Left ventricle myocardium inferior (tissue), 1 donor: ENCODE results near the gene KCNMA1. TPM values are rescaled to one million over a fixed set of nuclear protein-coding genes. Genes with fewer than 3 reads are reported as not detected.

Source experiments
- DNase-seq: peaks from one replicate; pipeline ENCODE4 v3.0.0-alpha.2; 2020
- H3K27ac ChIP-seq: fragments of 200-600 bp; replicated peaks from 2 replicates; pipeline ENCODE4 v1.8.0; 2021
- H3K27me3 ChIP-seq: fragments of 200-600 bp; 2 replicates; pipeline ENCODE4 v1.8.0; 2021; ENCODE audit warnings: low read depth
- H3K36me3 ChIP-seq: fragments of 200-600 bp; 2 replicates; pipeline ENCODE4 v1.8.0; 2021
- H3K4me1 ChIP-seq: fragments of 200-600 bp; 2 replicates; pipeline ENCODE4 v1.8.0; 2021
- H3K4me3 ChIP-seq: fragments of 200-600 bp; 2 replicates; pipeline ENCODE4 v1.8.0; 2021; ENCODE audit warnings: mild to moderate bottlenecking, moderate library complexity
- H3K9me3 ChIP-seq: fragments of 200-600 bp; replicated peaks from 2 replicates; pipeline ENCODE4 v1.8.0; 2021
- CTCF ChIP-seq: fragments of 200-600 bp; IDR thresholded peaks from 2 replicates; pipeline ENCODE4 v1.8.0; 2021; ENCODE audit warnings: antibody characterized with exemption, mild to moderate bottlenecking, borderline replicate concordance
- intact Hi-C: fragments of 100-400 bp; cut with micrococcal nuclease; formaldehyde crosslinking; loops from one replicate; pipeline ENCODE4 v1.11.0; 2022
- total RNA-seq: library from RNA; stranded (reverse); fragmentation: NEBNext Ultra II Directional; extraction: Animal tissue kit (Norgen Biotek cat#: 25700); gene quantifications from one replicate; pipeline ENCODE4 v1.2.1, GENCODE V29; 2021
- donor health status: DM: no; HTN: yes; CAD: no; lungs with severe emphysema.

The KCNMA1 gene
- total RNA-seq, 1 donor from 2014 or later, result 1.8 TPM

- Histone ChIP-seq H3K36me3 (no peaks in the 10 kb centered on the region), H3K9me3 (no peaks in the 10 kb centered on the region), H3K4me3 (no peak overlapping the region), H3K27ac (no peak overlapping the region), H3K4me1 (no peaks in the 10 kb centered on the region), H3K27me3 (no peaks in the 10 kb centered on the region)
- TF ChIP-seq CTCF, result no peak
- intact Hi-C loops, result loop anchor here (10.0 kb wide), 1 partner anchor 438 kb away; no protein-coding TSS in a partner anchor
- DNase-seq, result no peak
Observed at GRCh38 chr10:76982671-76983070, 654.9 kb downstream of the KCNMA1 start.

GRCh38 chr10:76981251-76981650 is 656.4 kb downstream of the KCNMA1 start:
- no peak for DNase-seq
- Histone ChIP-seq H3K4me3 (no peak overlapping the region), H3K4me1 (no peaks in the 10 kb centered on the region), H3K27me3 (no peaks in the 10 kb centered on the region), H3K36me3 (no peaks in the 10 kb centered on the region), H3K9me3 (no peaks in the 10 kb centered on the region), H3K27ac (no peak overlapping the region)
- no peak for TF ChIP-seq CTCF
- intact Hi-C loops, result loop anchor here (10.0 kb wide), 1 partner anchor 436 kb away; no protein-coding TSS in a partner anchor

DNA sequence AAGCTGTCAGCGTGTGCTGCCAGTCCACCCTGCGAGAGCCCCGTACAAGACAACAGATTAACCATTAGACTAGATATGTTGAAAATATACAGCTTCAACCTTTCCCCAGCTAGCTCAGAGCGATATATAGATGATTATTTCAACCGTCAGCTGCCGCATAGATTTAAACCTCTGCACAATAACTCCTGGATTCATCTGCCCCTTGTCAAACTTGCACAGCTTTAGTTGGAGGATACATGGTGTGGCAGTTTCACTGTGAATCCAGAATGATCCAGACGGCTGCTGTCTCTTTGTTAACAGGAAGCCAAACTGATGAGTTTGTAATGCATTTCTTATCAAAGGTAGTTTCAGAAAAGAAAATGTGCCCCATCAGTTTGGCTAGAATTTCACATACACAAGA is 659.7 kb downstream of the KCNMA1 start:
- Histone ChIP-seq H3K9me3 (no peaks in the 10 kb centered on the region), H3K4me1 (no peaks in the 10 kb centered on the region), H3K27ac (no peak overlapping the region), H3K36me3 (no peaks in the 10 kb centered on the region), H3K27me3 (no peaks in the 10 kb centered on the region), H3K4me3 (no peak overlapping the region)
- no peak for DNase-seq
- intact Hi-C loops, result no loop called here
- TF ChIP-seq CTCF, result no peak

DNA sequence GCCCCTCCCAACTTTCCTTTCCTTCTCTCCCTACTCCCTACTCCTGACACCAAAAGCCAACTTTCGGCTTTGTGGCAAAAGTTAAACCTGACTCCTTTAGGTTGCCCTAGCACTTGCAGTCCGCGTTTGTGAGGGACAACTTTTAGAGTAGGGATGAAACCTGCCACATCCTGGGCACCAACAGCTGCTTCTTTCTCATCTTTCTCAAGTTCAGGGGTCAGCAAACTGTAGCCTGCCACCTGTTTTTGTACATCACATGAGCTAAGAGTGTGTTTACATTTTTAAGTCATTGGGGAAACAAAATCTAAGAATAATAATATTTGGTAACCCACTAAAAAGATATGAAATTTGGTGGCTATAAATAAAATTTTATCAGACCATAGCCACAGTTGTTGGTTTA is 660.6 kb downstream of the KCNMA1 start:
- H3K27ac ChIP-seq, result no peak overlapping the region

DNA sequence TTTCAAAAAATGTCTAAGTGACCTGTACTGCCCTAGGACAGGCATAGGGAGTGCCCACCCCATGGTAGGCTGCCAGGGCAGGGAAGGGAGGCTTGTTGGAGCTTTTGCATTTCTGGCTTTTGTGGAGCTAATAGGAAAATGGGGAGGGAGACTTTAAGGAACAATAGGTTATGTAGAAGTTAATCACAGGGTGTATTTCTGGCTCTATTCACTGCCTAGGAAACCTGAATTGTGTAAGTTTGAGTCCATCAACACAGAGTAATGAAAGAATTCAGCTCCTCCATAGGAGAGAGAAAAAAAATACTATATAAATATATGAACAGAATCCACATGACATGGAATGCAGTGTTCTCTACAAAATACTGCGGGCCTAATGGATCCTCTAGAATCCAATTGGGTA is 661.5 kb downstream of the KCNMA1 start:
- no peak for DNase-seq
- TF ChIP-seq CTCF, result no peak
- no peaks in the 10 kb centered on the region for H3K36me3 ChIP-seq
- no peaks in the 10 kb centered on the region for H3K27me3 ChIP-seq
- H3K27ac ChIP-seq, result no peak overlapping the region
- no peak overlapping the region for H3K4me3 ChIP-seq
- H3K9me3 ChIP-seq, result no peaks in the 10 kb centered on the region
- no peaks in the 10 kb centered on the region for H3K4me1 ChIP-seq
- intact Hi-C loops, result no loop called here

More for the DNA sequence above, 660.6 kb downstream of the KCNMA1 start:
- Histone ChIP-seq H3K27me3 (no peaks in the 10 kb centered on the region), H3K9me3 (no peaks in the 10 kb centered on the region), H3K4me1 (no peaks in the 10 kb centered on the region), H3K36me3 (no peaks in the 10 kb centered on the region), H3K4me3 (no peak overlapping the region)
- no peak for TF ChIP-seq CTCF
- DNase-seq, result no peak
- intact Hi-C loops, result no loop called here

- H3K27me3 ChIP-seq, result no peaks in the 10 kb centered on the region
- no peaks in the 10 kb centered on the region for H3K9me3 ChIP-seq
- no peak overlapping the region for H3K4me3 ChIP-seq
- no peak for TF ChIP-seq CTCF
- H3K27ac ChIP-seq, result no peak overlapping the region
- DNase-seq, result no peak
- H3K4me1 ChIP-seq, result no peaks in the 10 kb centered on the region
- intact Hi-C loops, result no loop called here
- no peaks in the 10 kb centered on the region for H3K36me3 ChIP-seq
Observed at GRCh38 chr10:76975126-76975525, 662.5 kb downstream of the KCNMA1 start.
